Skeletal muscle satellite cell (primary cell): ENCODE measurements around the gene GNA14. TPM values are rescaled to one million over a fixed set of nuclear protein-coding genes. Genes with fewer than 3 reads are reported as not detected.

ENCODE experiments used
- H3K27me3 ChIP-seq: 2 replicates; pipeline ENCODE4 v1.7.0; 2013; ENCODE audit warnings: low read length; ENCODE audit not compliant: control insufficient read depth, insufficient read depth
- H3K36me3 ChIP-seq: 2 replicates; pipeline ENCODE4 v1.7.0; 2013; ENCODE audit warnings: mild to moderate bottlenecking, control low read depth, low read length; ENCODE audit not compliant: insufficient read depth
- H3K4me1 ChIP-seq: 2 replicates; pipeline ENCODE4 v1.7.0; 2013; ENCODE audit warnings: low read length; ENCODE audit not compliant: control insufficient read depth, insufficient read depth
- H3K4me2 ChIP-seq: 2 replicates; pipeline ENCODE4 v1.7.0; 2013; ENCODE audit warnings: mild to moderate bottlenecking, low read length
- H3K4me3 ChIP-seq: 2 replicates; pipeline ENCODE4 v1.7.0; 2013; ENCODE audit warnings: low read length
- H3K9ac ChIP-seq: 2 replicates; pipeline ENCODE4 v1.7.0; 2013; ENCODE audit warnings: mild to moderate bottlenecking, low read depth, low read length, moderate library complexity
- H3K9me3 ChIP-seq: replicated peaks from 2 replicates; pipeline ENCODE4 v1.7.0; 2013; ENCODE audit warnings: mild to moderate bottlenecking, control low read depth, low read length
- small RNA-seq: library from RNA; depleted of rRNA; stranded (forward); fragments of <200 nt; gene quantifications from one replicate; pipeline ENCODE3, GENCODE V24; 2012

Gene GNA14

DNA sequence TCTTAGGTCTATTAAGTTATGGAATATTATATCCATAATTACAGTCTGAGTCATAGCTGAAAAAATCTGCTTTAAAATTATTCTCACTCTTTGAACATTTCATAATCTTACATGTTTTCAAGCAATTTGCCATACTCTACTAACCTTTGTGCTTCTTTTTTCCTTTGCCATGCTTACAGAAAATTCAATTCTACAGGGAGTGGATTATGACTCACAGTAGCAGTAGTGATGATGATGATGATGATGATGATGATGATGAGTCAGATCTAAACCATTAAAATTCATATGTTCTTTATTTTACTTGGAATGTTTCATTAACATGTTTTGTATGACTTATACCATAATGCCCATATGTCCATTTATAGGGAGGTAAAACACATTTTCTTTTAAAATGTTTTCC lies 263.7 kb downstream of the GNA14 start:
- Histone ChIP-seq H3K9ac (no peak overlapping the region), H3K4me3 (no peak overlapping the region), H3K27me3 (no peaks in the 10 kb centered on the region)

GRCh38 chr9:77375956-77376532 lies 272.1 kb downstream of the GNA14 start:
- Histone ChIP-seq H3K27me3 (no peaks in the 10 kb centered on the region), H3K9me3 (no peaks in the 10 kb centered on the region), H3K36me3 (peaks cover under 1% of the 10 kb centered on the region), H3K9ac (no peak overlapping the region), H3K4me3 (no peak overlapping the region), H3K4me2 (no peak overlapping the region), H3K4me1 (peaks cover 2% of the 10 kb centered on the region)

More for the DNA sequence above, 263.7 kb downstream of the GNA14 start:
- Histone ChIP-seq H3K4me2 (no peak overlapping the region), H3K36me3 (no peaks in the 10 kb centered on the region), H3K9me3 (no peaks in the 10 kb centered on the region), H3K4me1 (peaks cover 24% of the 10 kb centered on the region)

- H3K9me3 ChIP-seq = no peaks in the 10 kb centered on the region
- H3K36me3 ChIP-seq = peaks cover 11% of the 10 kb centered on the region
- no peak overlapping the region for H3K4me3 ChIP-seq
- H3K9ac ChIP-seq = no peak overlapping the region
- peaks cover 2% of the 10 kb centered on the region for H3K4me1 ChIP-seq
- no peak overlapping the region for H3K4me2 ChIP-seq
- no peaks in the 10 kb centered on the region for H3K27me3 ChIP-seq
Observed at GRCh38 chr9:77374266-77374665, 273.9 kb downstream of the GNA14 start.

Small RNAs within 50 kb of the gene (small RNA-seq; reads per million reads assigned to genes)
- not detected for gene RNU6-1303P
